Adrenal gland (tissue), 5 donors: ENCODE measurements around the gene IYD.

Experiments
- POLR2A ChIP-seq, 2 donors: fragments of 450-650 bp; IDR thresholded peaks; one replicate each; pipeline ENCODE4 v1.6.1; 2017; ENCODE audit warnings: antibody characterized with exemption in 2 of 2, mild to moderate bottlenecking in 2 of 2, moderate library complexity in 1 of 2
- TF ChIP-seq, protein P1 (sequence below), 6 experiments: fragments of 450-650 bp in 4 of 6; fragments of 200-600 bp in 2 of 6; sonication (generic) in 1 of 6; IDR thresholded peaks; 1 replicate in 5 of 6; 2 replicates in 1 of 6; pipeline versions ENCODE4 v1.5.1 to v1.8.0; 2016 to 2021; ENCODE audit warnings: antibody characterized with exemption in 6 of 6, mild to moderate bottlenecking in 2 of 6, moderate library complexity in 1 of 6
- donor health status: DM: no; HTN: no; CAD: no.

DNA sequence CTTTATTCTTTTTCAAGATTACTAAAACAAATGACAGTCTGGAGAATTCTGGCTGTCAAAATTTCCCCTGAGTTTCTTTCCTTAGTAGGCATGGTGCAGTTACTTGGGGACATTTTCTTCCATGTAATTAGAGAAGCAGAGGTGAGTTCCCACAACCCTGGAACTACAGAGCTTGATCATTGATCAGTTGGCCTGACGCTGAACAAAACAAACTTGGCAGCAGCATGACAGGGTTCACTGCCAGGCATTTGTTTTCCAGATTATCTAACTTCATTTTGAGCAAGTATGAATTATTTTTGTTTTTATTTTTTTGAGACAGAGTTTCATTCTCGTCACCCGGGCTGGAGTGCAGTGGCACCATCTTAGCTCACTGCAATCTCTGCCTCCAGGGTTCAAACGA lies 22.6 kb downstream of the IYD start:
- TF ChIP-seq POLR2A (IDR thresholded peaks at IDR 0.05), result no peak
- TF ChIP-seq, protein P1, sequence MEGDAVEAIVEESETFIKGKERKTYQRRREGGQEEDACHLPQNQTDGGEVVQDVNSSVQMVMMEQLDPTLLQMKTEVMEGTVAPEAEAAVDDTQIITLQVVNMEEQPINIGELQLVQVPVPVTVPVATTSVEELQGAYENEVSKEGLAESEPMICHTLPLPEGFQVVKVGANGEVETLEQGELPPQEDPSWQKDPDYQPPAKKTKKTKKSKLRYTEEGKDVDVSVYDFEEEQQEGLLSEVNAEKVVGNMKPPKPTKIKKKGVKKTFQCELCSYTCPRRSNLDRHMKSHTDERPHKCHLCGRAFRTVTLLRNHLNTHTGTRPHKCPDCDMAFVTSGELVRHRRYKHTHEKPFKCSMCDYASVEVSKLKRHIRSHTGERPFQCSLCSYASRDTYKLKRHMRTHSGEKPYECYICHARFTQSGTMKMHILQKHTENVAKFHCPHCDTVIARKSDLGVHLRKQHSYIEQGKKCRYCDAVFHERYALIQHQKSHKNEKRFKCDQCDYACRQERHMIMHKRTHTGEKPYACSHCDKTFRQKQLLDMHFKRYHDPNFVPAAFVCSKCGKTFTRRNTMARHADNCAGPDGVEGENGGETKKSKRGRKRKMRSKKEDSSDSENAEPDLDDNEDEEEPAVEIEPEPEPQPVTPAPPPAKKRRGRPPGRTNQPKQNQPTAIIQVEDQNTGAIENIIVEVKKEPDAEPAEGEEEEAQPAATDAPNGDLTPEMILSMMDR (IDR thresholded peaks at IDR 0.05), result no peak
